Renal pelvis (tissue), 4 donors: Measurements from ENCODE around the gene HOXB4. TPM values are rescaled to one million over a fixed set of nuclear protein-coding genes. Genes with fewer than 3 reads are reported as not detected.
"Not testable (repeated sequence)": the region's sequence is repeated elsewhere in the genome, so short reads cannot be mapped to it uniquely, and the experiment has no call there.

ENCODE experiments used
- DNase-seq: peaks from one replicate; pipeline ENCODE4 v3.0.0-alpha.2; 2013
- polyA plus RNA-seq, 3 donors: library from polyadenylated mRNA; unstranded; fragments of 120-200 nt; gene quantifications; one replicate each; pipeline ENCODE4 v1.2.1, GENCODE V29; 2013; ENCODE audit not compliant: insufficient read length in 3 of 3

The HOXB4 gene
- polyA plus RNA-seq, 3 donors: 12.7 to 22.9 (median 21.9) TPM

- DNase-seq: no peak
These were observed 28.9 kb downstream of the HOXB4 start for GRCh38 chr17:48549281-48549630.

GRCh38 chr17:48548523-48549280 lies 29.4 kb downstream of the HOXB4 start:
- no peak for DNase-seq

- DNase-seq: no peak
These were observed 30.2 kb downstream of the HOXB4 start for GRCh38 chr17:48547808-48548522.

GRCh38 chr17:48546924-48547807 lies 31.0 kb downstream of the HOXB4 start:
- DNase-seq: no peak

- DNase-seq: no peak
These were observed 31.8 kb downstream of the HOXB4 start for GRCh38 chr17:48546137-48546923.

- no peak for DNase-seq
These were observed 32.6 kb downstream of the HOXB4 start for GRCh38 chr17:48545539-48545938.

GRCh38 chr17:48545022-48545375 lies 33.2 kb downstream of the HOXB4 start, which contains the start of gene HOXB2:
TSS of gene HOXB2 (minus strand) at chr17:48545109. CDS start at chr17:48544911, 198 bp downstream.
- no peak for DNase-seq

- DNase-seq: no peak
These were observed 33.7 kb downstream of the HOXB4 start for GRCh38 chr17:48544349-48545021.

GRCh38 chr17:48543854-48544348 lies 34.2 kb downstream of the HOXB4 start:
- DNase-seq: no peak

GRCh38 chr17:48543107-48543853 lies 34.9 kb downstream of the HOXB4 start:
- DNase-seq: no peak

GRCh38 chr17:48542698-48543106 lies 35.4 kb downstream of the HOXB4 start:
- no peak for DNase-seq

GRCh38 chr17:48542114-48542656 lies 36.0 kb downstream of the HOXB4 start:
- DNase-seq: no peak

GRCh38 chr17:48541577-48542113 lies 36.5 kb downstream of the HOXB4 start:
- no peak for DNase-seq

- DNase-seq: no peak
These were observed 37.0 kb downstream of the HOXB4 start for GRCh38 chr17:48541036-48541576.

GRCh38 chr17:48540213-48540612 lies 37.9 kb downstream of the HOXB4 start:
- DNase-seq: no peak

GRCh38 chr17:48539177-48539576 lies 39.0 kb downstream of the HOXB4 start:
- DNase-seq: no peak

GRCh38 chr17:48537316-48537715 lies 40.8 kb downstream of the HOXB4 start:
- DNase-seq: no peak

GRCh38 chr17:48535793-48536559 lies 42.2 kb downstream of the HOXB4 start:
- not testable (repeated sequence) for DNase-seq
